Activated T-helper 9 cell treated with anti-CD3 and anti-CD28 coated beads, Interleukin-2, amount 50 U/mL, for 16 hours (primary cell): Measurements from ENCODE around the gene TMEM51.

Experiments
- DNase-seq: peaks from one replicate; pipeline ENCODE4 v3.0.0-alpha.2; 2020; ENCODE audit warnings: low read depth

TMEM51 gene

DNA sequence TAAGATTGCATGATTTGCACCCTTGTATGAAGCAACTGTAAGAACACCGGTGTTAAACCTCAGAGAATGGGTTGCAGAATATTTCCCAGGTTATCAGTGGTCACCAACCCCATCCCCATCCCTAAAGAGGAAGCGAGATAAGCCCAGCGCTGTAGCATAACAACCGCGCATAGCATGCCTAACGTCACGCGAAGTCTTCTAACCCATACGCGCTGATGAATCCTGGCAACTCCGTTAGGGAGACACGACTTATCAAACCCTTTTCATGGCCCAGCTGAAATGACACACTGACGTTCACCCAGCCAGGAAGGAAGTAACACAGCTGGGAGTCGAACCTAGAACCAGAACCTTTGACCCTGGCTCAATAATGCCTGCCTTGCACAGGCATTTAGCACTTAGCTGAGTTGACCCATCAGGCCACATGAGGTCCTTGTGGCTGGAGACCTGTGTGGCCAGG, 24.2 kb downstream of the TMEM51 start:
- no peak for DNase-seq

GRCh38 chr1:15178571-15179484, 25.3 kb downstream of the TMEM51 start:
- DNase-seq, result no peak

GRCh38 chr1:15179485-15179883, 25.9 kb downstream of the TMEM51 start:
- no peak for DNase-seq

GRCh38 chr1:15180189-15180588, 26.6 kb downstream of the TMEM51 start:
- no peak for DNase-seq

DNA sequence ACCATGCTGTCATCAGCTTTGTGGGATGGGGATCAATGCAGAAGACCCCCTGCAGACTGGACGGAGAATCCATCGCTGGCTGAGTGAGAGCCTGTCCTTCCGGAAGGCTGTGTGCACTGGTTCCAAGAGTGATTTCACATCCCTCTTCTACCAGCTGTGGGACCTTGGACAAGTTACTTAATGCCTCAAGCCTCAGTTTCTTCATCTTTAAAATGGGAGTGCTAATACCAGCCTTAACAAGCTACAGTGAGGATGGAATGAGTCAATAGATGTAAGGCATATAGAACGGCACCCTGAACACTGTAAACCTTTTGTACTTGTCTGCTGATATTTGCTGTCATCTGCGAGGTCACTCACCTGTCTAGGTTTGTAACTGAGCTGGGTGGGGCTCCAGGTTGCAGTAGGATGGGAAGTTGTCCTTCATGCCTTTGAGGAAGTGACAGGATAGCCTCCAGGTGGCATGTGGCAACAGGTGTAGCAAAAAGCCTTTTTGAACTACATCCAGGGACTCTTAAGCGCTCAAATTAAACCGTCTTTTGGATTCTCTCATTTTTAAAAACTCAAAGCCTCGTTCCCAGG, 27.5 kb downstream of the TMEM51 start:
- DNase-seq, result no peak

DNA sequence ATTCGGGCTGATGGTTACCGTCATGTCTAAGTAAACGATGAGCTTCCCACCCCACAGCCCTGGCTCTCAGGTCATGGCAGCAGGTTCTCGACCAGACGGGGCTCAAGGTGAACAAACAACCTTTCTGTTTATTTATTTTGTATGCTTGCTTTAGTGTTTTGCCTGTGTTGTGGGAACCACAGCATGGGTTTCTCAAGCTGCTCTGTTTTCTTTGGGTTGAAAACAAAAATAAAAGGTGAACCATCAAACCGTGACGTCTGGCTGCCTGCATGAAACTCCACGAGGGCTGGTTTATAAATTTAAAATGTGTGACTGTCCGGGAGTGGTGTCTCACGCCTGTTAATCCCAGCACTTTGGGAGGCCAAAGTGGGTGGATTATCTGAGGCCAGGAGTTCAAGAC, 28.0 kb downstream of the TMEM51 start:
- no peak for DNase-seq

- DNase-seq, result no peak
Observed at GRCh38 chr1:15184436-15185241, 31.1 kb downstream of the TMEM51 start.

- no peak for DNase-seq
Observed at GRCh38 chr1:15185617-15186016, 32.1 kb downstream of the TMEM51 start.

DNA sequence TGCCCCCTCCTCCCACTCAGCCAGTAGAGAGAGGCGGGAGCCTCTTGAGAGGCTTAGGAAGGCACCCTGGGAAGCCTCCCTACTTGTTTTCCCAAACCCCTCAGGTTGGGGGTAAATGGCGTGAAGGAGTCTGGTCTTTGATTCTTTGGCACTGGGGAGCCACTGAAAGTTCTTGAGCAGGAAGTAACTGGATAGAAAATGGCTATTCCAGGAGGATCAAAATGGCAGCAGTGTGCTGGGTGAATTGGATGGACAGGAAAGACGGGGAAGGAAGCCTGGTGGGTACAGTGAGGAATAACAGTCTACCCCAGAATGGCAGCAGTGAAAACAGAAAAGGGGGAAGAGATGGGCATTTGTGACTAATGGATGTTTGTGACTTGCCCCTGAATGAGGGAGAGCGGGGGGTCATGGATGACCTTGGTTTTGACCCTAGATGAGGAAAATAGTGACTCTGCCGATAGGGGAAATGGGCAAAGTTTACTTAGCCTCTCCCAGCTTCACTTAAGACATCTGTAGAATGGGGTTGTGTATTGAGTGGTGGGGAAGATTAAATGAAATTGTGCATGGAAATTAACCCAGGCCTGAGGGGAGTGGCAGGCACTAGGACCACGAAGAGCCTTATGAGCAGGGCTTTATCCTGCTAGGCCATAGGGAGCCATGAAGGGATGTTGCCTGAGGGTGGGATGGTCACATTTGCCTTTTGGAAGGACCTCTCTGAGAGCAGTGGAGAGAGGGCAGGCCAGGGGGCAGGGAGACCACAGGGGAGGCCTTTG, 32.7 kb downstream of the TMEM51 start:
- no peak for DNase-seq

GRCh38 chr1:15186846-15187151, 33.3 kb downstream of the TMEM51 start:
- no peak for DNase-seq

DNA sequence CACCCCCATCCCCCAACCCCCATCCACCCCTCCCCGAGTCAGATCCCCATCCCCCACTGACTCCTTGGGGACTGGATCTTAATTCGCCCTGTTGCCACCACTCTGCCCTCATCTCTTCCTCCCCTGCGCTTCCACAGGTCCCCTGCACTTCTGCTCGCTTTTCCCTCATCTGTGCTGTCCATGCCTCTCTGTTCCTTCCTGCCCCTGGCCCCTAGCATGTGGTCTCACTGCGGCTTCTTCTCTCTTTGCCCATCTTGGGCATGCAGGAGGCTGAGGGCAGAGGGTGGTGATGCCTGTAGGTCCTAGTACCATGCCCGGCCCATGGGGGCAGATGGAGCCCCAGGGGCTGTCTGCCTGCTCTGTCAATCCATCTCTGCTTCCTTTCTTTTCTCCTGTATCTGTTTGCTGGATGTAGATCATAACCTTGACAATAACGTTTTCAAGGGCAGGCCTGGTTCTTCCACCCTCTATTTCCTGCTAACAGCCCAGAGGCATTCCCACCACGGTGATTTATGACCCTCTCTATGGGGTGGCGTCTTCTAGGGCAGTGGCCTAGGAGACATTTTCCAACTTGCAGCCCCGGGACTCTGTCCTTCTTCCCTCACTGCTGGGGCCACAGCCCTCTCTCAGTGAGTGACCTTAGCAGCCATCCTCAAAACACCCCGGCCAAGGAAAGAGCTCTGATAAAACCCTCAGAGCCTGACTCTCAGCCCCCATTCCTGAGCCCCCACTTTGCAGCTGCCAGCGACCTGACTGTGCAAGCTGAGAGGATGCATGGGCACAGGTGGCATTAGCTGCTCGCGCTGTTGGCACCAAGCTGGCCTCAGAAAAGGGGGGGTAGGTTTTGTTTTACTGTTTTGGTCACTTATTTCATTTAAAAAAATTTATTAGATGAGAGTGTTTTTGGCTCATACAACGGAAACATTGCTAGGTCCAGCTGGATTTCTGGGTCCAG, 33.9 kb downstream of the TMEM51 start:
- DNase-seq, result no peak

DNA sequence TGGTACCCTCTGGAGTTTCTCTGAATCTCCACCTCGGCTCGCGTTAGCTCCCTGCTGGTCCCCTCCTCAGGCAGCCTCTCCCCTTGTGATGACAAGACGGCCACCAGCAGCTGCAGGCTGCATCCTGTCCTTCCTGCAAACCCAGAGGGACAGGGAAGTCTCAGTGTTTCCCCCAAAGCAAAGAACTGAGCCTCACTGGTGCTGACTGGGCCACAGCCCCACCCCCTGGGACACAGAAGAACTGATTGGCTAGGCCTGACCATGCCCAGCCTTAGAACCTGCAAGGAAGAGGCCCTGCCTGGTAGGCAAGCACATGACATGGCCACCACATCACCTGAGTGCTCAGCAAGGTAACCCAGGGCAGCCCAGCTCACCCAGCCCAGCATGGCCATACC, 34.6 kb downstream of the TMEM51 start:
- no peak for DNase-seq

GRCh38 chr1:15188678-15189077, 35.1 kb downstream of the TMEM51 start:
- no peak for DNase-seq

- no peak for DNase-seq
Observed at GRCh38 chr1:15189692-15190370, 36.3 kb downstream of the TMEM51 start.

GRCh38 chr1:15191267-15191666, 37.7 kb downstream of the TMEM51 start:
- DNase-seq, result no peak

GRCh38 chr1:15191770-15192169, 38.2 kb downstream of the TMEM51 start:
- no peak for DNase-seq

DNA sequence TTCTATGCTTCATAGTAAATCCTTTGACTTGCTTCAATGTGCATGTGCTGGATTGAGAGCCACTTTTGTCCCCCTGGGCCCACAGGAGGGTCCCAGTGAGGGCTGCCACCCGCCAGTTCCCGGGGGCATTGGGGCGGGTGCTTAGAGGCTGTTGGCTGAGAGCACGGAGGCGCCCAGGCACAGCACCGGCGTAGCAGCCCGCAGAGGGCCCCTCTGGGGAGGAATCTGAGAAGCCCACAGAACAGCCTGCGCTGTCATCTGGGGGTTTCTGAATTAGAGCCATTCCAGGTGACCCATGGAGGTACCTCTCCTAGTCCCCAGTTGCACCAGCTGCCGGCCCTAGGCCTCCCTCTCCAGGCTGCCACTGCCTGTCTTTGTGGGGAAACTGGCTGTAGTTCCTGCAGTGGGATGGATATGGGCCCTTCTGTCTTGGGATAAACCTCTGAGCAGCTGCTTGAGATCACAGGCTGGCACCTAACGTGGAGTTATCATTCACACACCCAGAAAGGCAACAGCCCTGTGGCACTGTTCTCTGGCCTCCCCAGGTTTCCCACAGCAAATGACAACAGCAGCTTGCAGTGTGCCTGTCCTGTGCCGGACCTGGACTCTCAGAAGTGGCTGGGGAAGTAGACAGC, 39.5 kb downstream of the TMEM51 start:
- DNase-seq, result no peak

DNA sequence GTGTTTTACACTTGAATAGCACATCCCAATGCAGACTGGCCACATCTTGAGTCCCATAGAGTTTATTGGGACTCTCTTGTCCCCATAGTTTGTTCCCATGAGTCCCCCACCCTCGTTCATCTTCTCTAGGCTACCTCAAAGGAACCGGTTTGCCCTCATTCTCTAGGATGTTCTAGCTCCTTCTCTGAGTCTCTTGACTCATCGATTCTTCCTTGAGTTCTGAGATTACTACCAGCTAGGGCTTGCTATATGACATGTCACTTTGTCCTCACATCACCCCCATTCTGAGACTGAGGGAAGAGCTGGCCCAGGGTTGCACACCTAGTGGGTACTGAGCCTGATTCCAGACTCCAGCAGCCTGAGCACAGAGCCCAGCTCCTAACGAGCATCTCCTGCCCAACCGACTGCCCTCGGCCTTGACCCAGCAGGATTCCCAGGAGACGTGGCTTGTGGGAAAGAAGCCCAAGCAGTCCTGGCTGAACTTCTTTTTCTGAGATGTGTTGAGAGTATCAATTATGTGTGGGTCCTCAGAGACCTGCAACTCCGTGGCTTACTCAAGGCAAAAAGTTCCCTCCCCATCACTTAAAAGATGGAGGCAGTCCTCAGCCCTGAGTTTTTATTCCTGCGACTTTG, 42.0 kb downstream of the TMEM51 start:
- no peak for DNase-seq

DNA sequence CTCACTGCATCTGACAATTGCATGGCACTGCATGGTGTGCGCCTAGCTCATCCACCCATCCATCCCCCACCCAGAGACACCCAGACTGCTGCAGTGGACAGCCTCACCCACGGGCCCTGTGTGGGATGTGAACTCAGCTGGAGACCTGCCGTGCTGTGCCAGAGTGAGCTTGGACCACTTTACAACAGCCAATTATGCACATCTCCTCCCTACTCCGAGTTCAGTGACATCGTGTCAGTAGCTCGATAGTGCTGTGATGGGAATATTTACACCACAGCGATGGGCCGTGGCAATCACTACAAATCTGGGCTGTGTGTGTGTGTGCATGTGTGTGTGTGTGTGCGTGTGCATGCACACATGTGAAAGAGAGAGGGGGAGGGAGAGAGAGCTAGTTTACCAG, 42.5 kb downstream of the TMEM51 start:
- no peak for DNase-seq
